Endothelial cell of hepatic sinusoid (primary cell): ENCODE results near the gene MEAK7.

Source experiments
- in situ Hi-C: cut with HindIII; loops from 2 replicates; pipeline ENCODE4 v1.10.0; 2017; ENCODE audit warnings: low sequenced_read_pairs

Gene MEAK7

DNA sequence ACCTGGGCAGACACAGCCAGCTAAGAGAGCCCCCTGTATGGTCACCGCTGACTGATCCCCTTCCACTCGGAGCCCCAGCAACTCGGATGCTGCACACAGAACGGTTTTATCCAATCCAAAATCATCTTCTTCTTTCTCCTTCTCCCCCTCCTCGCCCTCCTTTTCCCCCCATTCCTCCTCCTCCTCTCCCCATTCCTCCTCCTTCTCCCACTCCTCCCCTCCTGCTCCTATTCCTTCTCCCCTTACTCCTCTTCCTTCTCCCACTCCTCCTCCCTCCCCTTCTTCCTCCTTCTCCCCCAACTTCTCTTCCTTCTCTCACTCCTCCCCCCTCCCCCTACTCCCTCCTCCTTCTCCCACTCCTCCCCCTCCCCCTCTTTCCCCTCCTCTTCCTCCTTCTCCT is 30.4 kb upstream of the MEAK7 start:
- in situ Hi-C loops = loop anchor here (5.0 kb wide), 1 partner anchor 82 kb away; the partner anchor contains the start of gene COTL1

DNA sequence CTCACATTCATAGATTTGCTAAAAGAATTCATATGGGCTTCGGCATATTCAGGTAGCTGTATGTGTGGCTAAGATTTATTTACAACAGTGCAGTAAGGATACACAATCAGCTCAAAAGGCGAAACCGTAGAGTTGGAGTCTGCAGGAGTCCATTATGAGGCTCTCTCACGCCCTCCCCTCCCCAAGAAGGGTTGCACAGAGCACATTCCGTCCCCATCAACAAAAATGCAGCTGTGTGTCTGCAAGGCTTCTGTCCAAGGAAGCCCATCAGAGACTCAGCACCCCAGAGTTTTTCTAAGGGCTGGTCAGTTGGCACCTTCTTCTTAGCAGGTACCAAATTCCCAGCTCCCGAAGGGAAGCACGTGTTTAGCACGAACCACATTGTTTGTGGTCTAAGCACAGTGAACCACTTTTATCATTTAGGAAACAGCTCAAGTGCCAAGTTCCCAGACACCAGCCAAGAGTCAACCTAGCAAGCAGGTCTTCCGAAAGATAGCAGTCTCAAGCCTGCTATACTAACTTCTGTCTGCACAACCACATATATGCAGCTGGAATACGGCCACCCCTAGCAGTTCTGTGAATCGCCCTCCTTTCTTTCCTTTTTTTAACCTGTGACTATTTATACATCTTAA is 28.5 kb upstream of the MEAK7 start:
- in situ Hi-C loops = no loop called here

DNA sequence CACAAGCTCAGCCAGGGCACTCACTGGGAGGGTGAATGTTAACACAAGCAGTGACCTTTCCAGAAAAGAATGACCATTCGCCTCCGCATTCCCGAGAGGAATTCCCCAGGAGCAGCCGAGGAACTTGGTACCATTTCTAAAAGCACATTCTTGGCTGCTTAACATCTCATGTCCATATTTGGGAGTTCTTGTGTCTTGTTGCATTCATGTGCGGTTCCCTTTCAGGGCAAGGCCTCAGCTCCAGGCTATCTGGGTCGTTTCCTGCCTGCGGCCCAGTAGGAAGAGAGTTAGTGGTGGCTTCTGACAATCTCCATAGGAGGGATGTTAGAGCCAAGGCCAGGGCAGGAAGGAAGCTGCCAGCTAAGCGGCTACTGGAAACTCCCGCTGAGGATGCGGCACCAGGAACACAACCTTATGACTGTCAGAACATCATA is 27.8 kb upstream of the MEAK7 start:
- in situ Hi-C loops = no loop called here

DNA sequence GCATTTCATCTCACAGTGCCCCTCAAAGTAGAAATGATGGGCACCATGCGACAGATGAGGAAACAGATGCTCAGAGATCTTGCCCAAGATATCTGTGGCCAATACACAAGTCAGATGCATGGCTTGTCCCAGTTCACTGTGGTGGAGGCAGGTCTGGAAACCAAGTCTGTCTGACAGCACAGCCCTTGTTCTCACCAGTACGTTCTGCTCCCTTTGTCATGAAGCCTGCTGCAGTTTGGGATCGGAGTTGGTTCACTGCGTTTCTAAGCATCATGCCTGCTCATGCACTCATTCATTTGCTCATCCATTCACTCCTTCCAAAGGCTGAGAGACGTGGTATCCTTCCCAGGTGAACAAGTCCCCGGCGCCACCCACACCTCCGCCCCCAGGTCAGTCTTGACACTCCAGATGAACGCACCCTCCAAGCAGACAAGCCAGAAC is 27.2 kb upstream of the MEAK7 start:
- in situ Hi-C loops = no loop called here

DNA sequence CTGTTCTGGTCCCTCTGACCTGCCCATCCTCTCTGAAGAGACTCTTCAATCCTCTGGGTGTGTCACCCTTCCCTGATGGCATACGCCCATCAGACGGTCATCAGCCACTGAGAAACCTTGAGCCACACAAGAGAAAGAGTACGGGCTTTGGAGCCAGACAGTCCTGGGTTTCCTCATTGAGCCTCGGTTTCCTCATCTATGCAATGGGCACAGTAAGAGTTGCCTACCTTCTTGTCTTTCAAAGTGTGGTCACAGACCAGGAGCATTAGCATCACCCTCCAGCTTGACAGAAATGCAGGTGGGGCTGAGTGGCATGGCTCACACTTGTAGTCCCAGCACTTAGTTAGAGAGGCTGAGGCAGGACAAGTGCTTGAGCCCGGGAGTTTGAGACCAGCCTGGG is 26.1 kb upstream of the MEAK7 start:
- in situ Hi-C loops = no loop called here

DNA sequence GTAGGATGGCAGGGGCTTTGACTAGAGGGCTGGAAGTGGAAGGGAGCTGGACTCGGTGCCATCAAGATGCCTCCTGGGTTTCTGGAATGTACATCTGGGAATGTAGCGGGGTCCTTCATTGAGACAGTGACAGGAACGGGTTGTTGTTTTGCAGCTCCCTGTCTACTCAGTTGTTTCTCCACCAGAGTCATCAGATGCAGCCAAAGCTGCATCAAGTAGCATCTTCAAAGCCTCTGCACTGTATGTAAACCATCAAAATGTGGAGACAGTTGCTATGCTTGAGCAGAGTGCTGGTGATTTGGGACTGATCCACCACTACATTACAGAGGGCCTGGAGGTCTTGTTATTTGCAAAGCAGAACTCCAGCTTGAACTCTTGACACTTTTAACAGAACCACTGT is 25.1 kb upstream of the MEAK7 start:
- in situ Hi-C loops = no loop called here

DNA sequence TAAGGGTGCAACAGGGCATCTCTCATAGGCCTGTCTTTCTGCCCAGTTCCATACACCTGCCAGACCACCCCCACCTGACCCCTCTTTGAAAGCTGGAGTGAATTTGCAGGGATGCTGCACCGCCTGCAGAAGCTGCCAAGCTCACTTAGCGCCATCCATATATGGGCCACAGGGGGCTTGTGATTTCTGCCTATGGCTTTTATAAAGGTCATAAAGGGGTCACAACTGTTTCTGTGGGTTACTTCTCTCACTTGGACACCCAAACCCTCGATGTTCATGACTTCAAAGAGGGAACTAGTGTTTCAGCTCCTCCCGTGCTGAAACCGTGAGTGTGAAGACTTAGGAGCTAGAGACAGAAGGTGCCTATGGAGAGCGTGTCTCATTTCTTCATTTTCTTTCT is 23.9 kb upstream of the MEAK7 start:
- in situ Hi-C loops = no loop called here

- in situ Hi-C loops = no loop called here
These were observed 23.2 kb upstream of the MEAK7 start for GRCh38 chr16:84527532-84528269.

DNA sequence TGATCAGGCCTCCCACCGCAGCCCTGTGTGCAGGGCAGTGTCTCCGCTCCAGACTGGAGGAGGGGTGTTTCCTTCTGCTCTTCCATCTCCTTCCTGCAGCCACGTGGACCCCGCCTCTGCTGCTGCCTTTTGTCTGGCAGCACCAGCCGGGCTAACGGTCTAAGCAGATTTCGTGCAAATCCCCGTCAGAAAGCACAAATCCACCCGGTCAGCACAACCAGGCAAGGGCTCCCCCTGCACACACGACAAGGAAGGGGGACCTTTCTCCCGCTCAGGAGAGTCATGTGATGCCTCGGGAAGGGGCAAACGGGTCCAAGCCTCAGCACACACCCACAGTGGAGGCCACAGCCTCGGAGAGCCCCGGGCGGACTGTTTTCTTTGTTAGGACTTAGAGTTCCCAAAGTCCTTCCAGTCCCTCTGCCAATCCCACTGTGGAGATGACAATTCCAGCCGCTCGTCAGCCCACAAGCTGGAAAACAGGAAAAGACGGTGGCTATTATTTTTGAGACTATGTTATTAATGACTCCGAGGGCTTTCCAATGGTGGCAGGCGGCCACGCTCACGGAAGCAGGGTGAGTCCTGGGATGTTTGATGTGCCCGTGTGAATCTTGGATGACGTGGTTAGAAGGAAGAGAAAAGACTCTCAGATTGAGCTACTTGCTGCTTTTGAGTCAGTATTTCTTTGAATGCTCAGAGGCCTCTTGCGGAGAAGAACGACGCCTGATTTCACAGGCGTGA is 22.5 kb upstream of the MEAK7 start:
- in situ Hi-C loops = no loop called here

GRCh38 chr16:84524941-84525581 is 20.6 kb upstream of the MEAK7 start:
- in situ Hi-C loops = loop anchor here (25.0 kb wide), 1 partner anchor 212 kb away; no protein-coding TSS in a partner anchor

DNA sequence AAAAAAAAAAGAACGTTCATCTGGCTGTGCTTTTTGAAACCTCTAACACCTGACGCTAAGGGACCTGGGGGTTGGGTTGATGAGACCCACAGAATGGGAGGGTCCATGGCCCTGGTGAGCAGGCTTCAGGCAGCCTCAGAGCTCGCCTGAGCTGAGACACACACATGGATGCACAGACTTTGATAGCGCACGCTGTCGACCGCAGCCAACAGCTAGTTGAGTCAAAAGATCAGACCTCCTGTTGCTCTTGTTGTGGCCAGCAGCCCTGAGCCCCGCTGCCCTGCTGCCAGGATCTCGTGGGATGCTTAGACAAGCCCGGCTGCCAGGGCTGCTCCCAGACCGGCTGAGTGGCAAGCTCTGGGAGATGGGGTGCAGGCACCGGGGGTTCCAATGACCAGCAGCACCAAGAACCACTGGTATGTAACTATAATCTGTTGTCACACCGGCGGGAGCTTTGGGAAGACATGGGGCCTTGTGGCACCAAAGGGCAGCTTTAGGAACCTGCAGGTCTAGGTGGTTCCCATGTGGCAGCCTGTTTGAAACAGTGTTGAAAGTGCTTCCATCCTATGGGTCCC is 20.0 kb upstream of the MEAK7 start:
- in situ Hi-C loops = loop anchor here (25.0 kb wide), 1 partner anchor 213 kb away; no protein-coding TSS in a partner anchor

DNA sequence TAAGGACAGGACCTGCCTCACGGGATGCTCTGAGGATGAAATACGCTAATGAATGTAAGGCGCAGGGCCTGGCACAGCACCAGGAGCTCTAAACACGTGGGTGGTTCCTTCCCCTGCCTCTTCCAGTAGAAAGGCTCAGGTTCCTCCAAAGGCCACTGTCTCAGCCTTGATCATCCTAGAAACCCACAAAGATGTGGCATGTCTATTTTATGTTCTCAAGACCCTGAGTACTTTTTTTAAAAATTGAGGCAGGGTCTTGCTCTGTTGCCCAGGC is 17.0 kb upstream of the MEAK7 start:
- in situ Hi-C loops = loop anchor here (25.0 kb wide), 1 partner anchor 216 kb away; no protein-coding TSS in a partner anchor

DNA sequence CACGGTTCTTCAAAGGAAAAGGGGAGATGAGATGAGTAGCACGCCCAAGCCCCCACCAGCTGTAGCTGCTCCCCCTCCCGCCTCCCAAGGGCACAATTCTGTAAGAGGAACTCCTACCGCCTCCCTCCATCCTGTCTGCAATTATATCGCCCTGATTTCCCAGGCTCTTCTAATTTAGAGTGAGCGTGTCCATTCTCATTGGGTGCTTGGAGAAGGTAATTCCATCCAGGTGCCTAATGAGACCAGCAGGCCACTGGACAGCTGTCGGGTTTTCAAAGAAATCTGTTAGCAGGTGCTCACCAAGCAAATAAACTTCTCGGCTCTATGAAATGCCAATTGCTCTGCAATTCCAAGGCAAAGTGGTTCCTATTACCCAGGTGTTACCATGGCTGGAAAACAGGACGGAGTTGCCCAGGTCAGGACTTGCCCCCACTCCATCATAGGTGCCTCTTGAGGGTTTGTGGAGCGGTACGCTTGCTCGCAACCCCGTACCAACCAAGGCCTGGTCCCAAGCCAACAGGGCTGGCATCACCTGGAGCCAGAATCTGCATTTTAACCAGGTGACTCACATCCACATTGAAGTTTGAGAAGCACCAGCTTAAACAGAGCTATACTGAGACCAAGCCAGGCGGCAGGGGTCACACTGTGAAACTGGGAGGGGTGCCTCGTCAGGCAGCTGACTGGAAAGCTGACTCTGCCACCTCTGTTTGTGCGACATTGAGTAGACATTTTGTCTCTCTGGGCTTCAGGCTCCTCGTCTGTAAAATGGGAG is 16.5 kb upstream of the MEAK7 start:
- in situ Hi-C loops = loop anchor here (25.0 kb wide), 1 partner anchor 216 kb away; no protein-coding TSS in a partner anchor

DNA sequence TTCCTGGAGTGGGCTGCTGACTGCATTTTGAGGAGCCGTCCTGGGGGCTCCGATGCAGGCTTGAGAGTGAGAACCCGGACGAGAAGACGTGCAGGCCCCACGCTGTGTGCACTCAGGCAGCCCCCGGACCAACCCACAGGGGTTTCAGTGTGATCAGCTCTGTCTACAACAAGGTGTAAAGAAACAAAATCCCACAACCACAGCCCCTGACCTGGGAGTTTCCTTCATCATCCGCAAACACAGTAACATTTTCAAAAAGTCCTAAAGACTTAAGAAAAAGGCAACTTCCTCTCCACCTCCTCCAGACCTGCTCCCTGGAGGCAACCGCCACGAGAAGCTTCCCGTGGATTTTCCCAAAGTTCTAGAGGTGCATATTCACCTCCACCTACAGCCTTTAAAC is 15.4 kb upstream of the MEAK7 start:
- in situ Hi-C loops = loop anchor here (25.0 kb wide), 1 partner anchor 217 kb away; no protein-coding TSS in a partner anchor

- in situ Hi-C loops = loop anchor here (25.0 kb wide), 1 partner anchor 218 kb away; no protein-coding TSS in a partner anchor
These were observed 14.4 kb upstream of the MEAK7 start for GRCh38 chr16:84518804-84519341.

DNA sequence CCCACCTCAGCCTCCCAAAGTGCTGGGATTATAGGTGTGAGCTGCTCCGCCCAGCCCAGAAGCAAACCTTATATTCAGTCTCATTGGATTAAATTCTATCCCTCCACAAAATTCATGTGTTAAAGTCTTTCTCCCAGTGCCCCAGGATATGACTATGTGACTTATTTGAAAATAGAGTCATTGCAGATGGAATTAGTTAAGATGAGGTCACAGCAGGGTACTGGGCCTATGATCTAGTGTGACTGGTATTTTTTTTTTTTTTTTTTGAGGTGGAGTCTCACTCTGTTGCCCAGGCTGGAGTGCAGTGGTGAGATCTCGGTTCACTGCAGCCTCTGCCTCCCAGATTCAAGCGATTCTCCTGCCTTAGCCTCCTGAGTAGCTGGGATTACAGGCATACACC is 13.8 kb upstream of the MEAK7 start:
- in situ Hi-C loops = loop anchor here (25.0 kb wide), 1 partner anchor 219 kb away; no protein-coding TSS in a partner anchor

- in situ Hi-C loops = loop anchor here (25.0 kb wide), 1 partner anchor 220 kb away; no protein-coding TSS in a partner anchor
These were observed 12.9 kb upstream of the MEAK7 start for GRCh38 chr16:84517366-84517765.

DNA sequence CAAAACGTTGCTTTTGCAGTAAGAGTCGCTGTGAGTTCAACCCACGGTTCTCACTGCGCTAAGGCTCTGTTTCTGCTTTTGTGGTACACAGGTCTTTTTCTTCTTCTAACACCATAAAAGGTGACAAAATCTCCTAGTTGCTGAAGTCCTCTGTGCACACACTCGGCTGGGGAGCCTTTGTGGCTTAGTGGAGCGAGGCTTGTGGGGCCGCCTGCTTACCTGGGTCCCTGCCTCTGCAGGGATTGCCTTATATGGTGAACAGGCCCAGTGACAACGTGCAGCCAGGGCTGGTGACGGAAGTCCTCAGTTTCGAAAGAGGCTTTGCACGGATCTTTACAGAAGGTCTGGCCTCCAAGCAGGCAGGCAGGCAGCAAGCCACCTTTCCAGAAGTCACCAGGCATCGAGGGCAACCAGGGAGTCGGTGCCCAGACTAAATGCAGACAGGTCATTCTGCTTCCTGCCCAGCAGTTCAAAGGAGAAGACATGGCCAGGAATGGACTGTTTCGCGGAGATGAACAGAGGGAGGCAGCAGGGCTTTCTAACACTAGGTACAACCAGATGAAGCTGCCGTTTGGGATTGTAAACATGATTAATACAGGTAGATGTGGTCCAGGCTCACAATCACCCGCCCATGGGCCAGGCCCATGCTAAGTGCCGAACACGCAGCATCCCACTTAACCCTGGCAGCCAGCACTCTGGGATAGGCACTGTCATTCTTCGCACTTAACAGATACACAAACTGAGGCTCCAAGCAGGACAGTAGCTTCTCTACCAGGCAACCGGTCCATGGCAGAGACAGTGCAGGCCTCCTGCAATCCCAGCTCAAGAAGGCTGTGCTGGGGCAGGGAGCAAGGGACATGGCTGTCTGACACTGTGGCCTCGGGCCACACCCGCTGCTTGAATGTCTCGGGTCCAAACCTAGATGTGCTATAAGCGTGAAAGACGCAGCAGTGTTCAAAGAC is 10.7 kb upstream of the MEAK7 start:
- in situ Hi-C loops = loop anchor here (25.0 kb wide), 1 partner anchor 222 kb away; no protein-coding TSS in a partner anchor
